ENCODE results near the gene RPS10.
"Not testable (repeated sequence)": the region's sequence is repeated elsewhere in the genome, so short reads cannot be mapped to it uniquely, and the experiment has no call there.

RPS10 gene

DNA sequence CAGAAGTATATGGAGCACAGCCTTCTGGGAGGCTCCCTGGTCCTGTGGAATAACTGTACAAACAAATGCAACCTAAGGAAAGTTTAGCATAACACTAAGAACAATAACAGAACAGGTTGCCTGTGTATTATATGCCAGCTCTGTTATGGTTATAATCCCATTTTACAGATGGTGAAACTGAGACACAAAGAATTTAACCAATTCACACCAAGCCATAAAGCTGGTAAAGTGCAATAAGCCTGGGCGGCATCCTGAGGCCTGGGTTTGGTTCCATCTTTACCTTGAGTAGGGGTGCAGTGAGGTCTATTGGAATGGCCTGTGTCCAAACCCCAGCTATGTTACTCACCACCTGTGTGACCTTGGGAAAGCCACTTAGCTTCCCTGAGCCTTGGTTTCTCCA, 25.3 kb upstream of the RPS10 start:
- DNase-seq = no peak

GRCh38 chr6:34447910-34448309, 22.0 kb upstream of the RPS10 start:
- DNase-seq = no peak

GRCh38 chr6:34447386-34447785, 21.5 kb upstream of the RPS10 start:
- no peak for DNase-seq

DNA sequence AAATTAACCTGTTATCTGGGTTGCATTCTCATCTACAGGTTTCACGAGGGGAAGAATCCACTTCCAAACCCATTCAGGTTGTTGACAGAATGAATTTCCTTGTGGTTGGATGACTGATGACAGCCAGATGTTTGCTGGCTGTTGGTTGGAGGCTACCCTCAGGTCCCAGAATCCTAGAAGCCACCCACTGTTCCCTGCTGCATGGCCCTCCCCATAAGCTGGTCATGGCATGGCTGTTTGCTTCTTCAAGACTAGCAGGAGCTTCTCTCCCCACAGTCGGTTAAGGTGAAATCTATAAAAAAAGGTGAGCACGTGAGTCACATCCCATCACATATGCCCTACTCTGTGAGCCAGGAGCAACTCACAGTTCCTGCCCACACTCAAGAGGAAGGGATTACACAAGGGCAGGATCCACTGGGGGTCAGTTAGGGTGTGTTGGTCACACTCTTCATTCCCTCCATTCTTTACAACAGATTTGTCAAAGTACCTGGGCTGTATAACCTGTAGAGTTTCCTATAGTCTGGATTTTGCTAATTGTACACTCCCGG, 19.5 kb upstream of the RPS10 start:
- DNase-seq = no peak

- DNase-seq = no peak
Measured at GRCh38 chr6:34441526-34441925, 15.7 kb upstream of the RPS10 start.

GRCh38 chr6:34439442-34439841, 13.6 kb upstream of the RPS10 start:
- DNase-seq = no peak

DNA sequence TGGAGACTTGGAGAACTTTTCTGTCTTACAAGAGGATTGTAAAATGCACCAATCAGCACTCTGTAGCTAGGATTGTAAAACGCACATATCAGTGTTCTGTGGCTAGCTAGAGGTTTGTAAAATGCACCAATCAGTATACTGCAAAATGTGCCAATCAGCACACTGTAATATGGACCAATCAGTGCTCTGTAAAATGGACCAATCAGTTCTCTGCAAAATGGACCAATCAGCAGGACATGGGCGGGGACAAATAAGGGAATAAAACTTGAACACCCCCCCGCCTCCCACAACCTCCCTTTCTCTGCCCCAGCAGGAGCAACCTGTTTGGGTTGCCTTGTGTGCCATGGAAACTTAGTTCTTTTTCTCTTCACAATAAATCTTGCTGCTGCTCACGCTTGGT, 12.8 kb upstream of the RPS10 start:
- no peak for DNase-seq

- DNase-seq = no peak
Measured at GRCh38 chr6:34437644-34437970, 11.7 kb upstream of the RPS10 start.

DNA sequence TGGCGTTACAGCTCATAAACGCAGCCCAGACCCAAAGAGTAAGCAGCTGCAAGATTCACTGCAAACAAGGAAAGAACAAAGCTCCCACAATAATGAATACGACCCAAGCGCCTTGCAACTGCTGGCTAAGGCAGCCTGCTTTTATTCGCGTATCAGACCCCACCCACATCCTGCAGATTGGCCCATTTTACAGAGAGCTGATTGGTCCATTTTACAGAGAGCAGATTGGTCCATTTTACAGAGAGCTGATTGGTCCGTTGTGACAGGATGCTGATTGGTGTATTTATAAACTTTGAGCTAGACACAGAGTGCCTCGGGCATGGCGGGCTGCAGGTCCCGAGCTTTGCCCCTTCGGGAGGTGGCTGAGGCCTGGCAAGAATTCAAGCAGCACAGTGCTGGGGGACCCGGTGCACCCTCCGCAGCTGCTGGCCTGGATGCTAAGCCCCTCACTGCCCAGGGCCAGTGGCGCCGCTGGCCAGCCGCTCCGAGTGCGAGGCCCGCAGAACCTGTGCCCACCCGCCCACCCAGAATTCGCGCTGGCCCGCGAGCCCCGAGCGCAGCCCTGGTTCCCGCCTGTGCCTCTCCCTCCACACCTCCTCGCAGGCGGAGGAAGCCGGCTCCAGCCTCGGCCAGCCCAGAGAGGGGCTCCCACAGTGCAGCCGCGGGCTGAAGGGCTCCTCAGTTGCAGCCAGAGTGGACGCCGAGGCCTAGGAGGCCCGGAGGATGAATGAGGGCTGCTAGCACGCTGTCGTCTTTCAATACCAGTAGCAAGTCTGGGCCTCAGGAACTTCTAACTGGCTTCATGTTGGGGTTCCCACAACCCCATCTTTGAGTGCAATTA, 11.2 kb upstream of the RPS10 start:
- DNase-seq = no peak

- DNase-seq = no peak
Measured at GRCh38 chr6:34435916-34436315, 10.0 kb upstream of the RPS10 start.

GRCh38 chr6:34425132-34425497, 754 bp downstream of the RPS10 start:
- no peak for DNase-seq

DNA sequence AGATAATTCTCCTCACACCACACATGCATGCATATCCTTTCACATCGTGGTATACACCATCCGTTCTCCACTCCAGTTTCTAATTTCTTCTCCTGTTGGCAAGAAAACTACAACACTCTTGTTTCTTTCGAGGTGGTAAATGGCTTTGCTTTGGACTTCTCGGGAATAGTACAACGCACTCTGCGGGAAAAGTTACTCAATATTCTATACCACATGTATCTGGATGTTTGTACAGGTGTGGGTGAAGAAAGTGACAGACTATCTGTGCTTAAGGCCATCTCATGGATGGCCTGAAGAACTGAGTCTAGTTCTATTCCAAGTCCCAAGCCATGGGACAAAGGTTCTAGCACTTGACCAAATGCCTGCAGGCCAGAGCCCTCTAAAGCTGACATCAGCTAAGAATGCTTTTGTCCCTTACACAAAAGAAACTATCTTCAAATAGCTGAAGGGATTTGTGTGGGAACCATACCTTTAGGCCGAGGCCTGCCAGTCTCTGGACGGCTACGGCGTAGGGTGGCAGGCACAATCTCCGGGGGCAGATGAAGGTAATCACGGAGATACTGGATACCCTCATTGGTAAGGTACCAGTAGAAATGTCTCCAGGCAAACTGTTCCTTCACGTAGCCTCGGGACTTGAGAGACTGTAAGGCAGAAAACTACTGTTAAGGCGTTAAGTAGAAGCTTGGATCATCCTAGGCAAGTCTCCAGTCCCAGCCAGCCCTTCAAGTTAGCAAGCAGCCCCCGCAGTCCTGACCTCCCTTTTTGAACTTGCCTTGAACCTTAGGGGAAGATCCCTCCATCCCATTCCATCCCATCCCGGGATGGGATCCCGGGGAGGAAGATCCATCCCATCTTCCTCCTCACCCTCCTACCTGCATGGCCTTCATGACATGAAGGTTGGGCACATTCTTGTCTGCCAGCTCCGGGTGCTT, 1.4 kb downstream of the RPS10 start:
- DNase-seq = no peak

- DNase-seq = no peak
Measured at GRCh38 chr6:34423254-34423653, 2.6 kb downstream of the RPS10 start.

GRCh38 chr6:34418367-34418766, 7.5 kb downstream of the RPS10 start:
- DNase-seq = no peak

DNA sequence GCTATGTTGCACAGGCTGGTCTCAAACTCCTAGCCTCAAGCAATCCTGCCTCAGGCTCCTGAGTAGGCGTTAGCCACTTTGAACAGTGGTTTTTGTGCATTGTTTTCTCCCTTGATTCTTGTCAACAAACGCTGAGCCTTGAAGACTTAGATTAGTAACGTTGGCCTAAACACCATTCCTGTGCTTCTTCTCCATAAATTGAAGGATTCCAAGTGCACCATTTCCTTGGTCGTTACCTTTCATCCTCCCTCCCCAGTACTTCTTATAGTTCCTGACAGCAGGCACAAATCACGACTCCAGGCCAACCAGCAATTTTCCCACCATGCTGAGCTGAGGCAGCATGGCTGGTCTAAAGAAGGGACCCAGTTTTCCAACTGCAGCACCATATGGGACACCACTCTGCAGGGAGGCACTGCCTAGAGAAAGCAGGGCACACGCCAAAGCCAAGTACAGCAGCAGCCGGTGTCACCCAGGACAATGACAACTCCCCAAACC, 8.9 kb downstream of the RPS10 start:
- no peak for DNase-seq

GRCh38 chr6:34414999-34415858, 10.6 kb downstream of the RPS10 start:
- DNase-seq = peak in 45 of 56 donors; percentile 2 to 79 (median 42)

DNA sequence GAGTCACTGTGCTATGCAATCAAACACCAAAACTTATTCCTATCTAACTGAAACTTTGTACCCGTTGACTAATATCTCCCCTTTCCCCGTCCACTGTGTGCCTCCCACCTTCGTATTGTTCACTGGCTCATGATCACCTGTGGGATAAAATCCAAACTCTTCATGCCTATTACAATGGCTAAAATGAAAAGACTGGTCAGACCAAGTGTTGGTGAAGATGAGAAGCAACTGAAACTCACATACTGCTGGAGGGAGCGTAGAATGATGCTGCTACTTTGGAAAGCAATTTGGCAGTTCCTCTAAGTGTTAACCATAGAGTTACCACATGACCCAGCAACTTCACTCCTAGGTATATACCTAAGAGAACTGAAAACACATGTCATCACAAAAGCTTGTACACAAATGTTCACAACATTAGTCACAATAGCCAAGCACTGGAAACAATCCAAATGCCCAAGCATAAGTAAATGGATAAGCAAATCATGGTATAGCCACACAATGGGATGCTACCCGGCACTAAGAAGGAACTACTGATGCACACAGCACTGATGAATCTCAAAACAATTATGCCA, 13.1 kb downstream of the RPS10 start:
- DNase-seq = peak in 1 of 56 donors; percentile 5

- DNase-seq = peak in 52 of 56 donors; percentile 11 to 86 (median 51)
Measured at GRCh38 chr6:34412016-34412415, 13.9 kb downstream of the RPS10 start.

- DNase-seq = not testable (repeated sequence)
Measured at GRCh38 chr6:34407915-34408314, 18.0 kb downstream of the RPS10 start.

GRCh38 chr6:34396518-34396917, 29.4 kb downstream of the RPS10 start:
- DNase-seq = no peak

- DNase-seq = no peak
Measured at GRCh38 chr6:34393966-34394305, 31.9 kb downstream of the RPS10 start.

All from nucleus accumbens (tissue), 56 donors.